Globus pallidus (tissue), 1 donor: ENCODE measurements around the gene CNPY1.
"Not testable (repeated sequence)": the region's sequence is repeated elsewhere in the genome, so short reads cannot be mapped to it uniquely, and the experiment has no call there.

ENCODE experiments used
- DNase-seq: peaks from one replicate; pipeline ENCODE4 v3.0.0-alpha.2; 2015; ENCODE audit warnings: low spot score

The CNPY1 gene

DNA sequence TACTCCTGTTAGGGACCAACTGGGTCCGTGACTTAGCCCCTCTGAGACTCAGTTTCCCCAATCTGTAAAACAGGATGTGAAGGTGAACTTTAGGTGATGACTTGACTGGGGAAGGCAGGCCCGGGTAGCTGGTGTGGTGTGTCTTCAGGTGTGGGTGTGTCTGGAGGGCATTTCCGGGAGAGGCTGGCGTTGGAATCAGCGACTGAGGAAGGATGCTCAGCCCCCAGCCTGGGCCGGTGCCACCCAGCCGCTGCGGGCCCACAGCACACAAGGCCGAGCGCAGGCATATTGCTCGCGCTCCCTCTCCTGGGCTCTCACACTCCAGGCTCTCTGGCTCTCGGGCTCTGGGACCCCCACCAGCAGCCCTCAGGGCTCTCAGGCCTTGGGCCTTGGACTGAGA, 31.7 kb upstream of the CNPY1 start:
- DNase-seq, result no peak

DNA sequence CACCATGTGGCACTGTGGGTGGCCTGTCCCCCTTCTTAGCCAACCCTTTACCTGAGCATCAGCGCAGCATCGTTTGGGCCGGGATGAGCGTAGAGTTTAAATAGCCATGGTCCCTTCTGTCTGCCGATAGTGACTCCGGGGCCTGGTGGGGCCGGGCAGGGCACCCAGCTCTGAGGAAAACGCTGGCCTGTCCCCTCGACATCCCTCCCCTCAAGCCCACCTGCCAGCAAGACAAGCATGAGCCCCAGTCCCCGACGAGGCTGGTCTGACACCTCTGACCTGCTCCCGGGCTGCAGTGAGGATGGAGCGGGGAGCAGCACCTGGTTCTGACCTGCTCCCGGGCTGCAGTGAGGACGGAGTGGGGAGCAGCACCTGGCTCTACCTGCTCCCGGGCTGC, 31.1 kb upstream of the CNPY1 start:
- no peak for DNase-seq

GRCh38 chr7:155576900-155577508, 30.6 kb upstream of the CNPY1 start:
- no peak for DNase-seq

DNA sequence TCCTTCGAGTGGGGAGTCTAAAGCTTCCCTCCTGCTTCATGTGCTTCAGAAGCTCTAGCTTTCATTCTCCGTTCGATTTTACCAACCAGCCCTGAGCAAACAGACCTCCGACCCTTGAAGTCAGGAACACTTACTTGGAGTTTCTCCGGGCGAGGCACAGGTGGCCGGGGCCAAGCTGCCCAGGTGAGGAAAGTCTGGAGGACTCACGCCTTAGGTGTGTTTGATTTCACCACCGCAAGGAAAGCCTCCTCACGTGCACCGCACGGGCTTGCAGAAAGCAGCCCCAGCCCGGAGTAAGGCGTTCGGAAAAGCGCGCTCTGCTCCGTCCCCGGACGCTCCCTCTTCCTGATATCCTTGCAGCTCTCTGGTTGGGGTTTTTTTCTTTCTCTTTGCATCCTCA, 30.1 kb upstream of the CNPY1 start:
- no peak for DNase-seq

- no peak for DNase-seq
Measured at GRCh38 chr7:155574556-155575290, 28.4 kb upstream of the CNPY1 start.

DNA sequence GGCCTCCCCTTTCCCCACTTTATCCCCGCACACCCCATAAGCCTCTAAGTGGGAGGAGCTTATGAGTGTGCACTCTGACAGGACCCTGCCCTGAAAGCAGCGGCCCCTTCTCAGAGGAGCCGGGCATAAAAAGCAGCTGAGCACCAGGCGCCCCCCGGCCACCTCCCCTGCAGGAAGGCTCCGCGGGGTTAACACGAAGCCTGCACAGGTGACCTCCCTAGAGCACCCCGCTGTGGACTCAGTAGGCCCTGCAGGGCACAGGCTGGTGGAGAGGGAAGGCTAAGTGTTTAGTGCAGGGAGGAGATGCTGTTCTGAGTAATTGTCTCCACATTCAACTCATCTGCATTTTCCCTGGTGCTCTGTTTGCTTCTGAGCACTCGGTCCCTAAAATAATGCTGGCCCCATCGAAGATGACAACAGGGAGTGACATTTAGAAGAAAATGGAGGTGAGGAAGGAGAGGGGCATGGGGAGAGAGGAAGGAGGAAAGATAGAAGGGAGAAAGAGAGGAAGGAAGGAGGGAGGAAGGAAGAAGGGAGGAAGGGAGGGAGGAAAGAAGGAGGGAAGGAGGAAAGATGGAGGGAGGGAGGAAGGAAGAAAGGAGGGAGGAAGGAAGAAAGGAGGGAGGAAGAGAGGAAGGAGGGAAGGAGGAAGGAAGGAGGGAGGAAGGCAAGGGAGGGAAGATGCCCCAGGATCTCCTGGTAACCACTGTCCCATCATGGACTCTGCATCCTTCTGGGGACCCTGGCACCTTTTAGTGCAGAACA, 25.4 kb upstream of the CNPY1 start:
- DNase-seq, result no peak

DNA sequence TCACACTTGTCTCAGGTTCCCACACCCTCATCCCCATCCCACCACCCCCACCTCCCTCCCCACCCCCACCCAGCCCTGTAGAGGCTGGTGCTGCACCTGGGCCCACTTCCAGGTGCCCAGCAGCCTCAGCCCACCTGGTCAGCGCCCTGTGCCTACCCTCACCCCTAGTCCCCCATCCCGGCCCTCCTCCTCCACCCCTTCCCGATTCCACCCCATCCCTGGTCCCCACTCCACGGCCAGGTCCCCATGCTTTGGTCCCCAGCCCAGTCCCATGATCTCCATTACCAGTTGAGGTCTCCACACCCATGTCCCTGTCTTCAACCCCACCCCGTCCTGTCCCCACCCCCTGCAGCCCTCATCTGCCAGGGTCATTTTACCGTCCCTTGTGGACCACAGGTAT, 24.6 kb upstream of the CNPY1 start:
- no peak for DNase-seq

GRCh38 chr7:155570171-155570958, 24.0 kb upstream of the CNPY1 start:
- DNase-seq, result no peak

GRCh38 chr7:155569681-155570080, 23.3 kb upstream of the CNPY1 start:
- no peak for DNase-seq

GRCh38 chr7:155568842-155569494, 22.6 kb upstream of the CNPY1 start:
- no peak for DNase-seq

GRCh38 chr7:155568333-155568660, 21.9 kb upstream of the CNPY1 start:
- DNase-seq, result no peak

DNA sequence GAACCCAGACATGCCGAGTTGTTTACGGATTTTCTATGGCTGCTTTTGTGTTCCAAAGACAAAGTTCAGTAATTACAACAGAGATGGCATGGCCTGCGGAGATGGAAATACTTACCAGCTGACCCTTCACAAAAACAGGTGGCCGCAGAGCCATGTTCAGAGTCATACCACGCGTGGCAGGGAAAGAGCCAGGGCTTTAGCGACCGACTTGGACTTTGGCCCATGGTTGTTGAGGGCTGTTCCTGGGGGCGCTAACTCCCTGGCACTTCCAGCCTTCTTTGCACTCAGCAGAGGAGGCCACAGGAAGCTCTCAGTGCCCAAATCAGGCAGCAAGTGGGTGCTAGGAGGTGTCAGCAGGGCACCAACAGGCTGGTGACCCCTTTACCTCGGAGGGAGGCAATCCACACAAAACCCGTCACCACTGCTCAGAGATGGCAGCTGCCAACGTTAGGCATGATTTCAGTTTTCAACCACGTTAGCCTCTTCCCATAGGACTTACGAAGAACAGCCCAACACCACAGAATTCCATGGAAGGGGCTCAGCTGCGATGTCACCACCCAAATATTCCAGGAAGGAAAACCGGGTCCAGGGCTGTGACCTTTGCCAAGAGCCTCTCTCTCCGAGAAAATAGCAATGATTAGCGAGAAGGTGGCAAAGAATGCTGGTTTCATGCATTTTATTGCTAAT, 21.4 kb upstream of the CNPY1 start:
- DNase-seq, result no peak

- no peak for DNase-seq
Measured at GRCh38 chr7:155566011-155566836, 19.9 kb upstream of the CNPY1 start.

- no peak for DNase-seq
Measured at GRCh38 chr7:155565596-155565995, 19.2 kb upstream of the CNPY1 start.

- not testable (repeated sequence) for DNase-seq
Measured at GRCh38 chr7:155562976-155563375, 16.6 kb upstream of the CNPY1 start.

GRCh38 chr7:155562106-155562505, 15.7 kb upstream of the CNPY1 start:
- DNase-seq, result no peak

DNA sequence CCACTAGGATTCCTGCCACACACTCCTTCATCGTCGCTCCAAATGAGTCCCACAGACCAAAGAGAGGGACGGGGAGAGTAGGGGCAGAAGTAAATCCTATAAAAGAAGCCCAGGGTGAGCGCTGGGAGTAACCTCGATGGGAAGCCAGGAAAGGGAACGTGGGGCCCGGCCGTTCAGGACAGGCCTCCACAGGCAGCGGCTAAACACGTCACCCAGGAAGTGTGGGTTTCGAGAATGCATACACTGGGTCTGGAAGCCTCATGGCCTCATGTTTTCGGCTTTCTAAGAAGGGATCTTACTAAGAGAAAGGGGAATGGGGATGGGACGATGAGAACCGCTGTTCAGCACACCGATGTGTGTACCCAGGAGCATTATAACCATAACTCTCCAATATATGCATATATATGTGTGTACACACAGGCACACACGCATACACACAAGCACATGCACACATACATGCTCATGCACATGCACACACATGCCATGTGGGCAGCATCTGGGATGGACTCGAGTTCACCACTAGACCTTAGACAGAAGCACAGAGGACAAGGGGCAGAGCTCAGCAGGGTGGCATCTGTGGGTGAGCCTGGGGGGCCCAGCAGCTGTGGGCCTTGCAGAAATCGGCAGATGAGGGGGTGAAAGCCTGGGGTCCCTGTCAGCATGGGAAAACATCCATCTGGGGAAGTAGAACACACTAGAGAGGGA, 14.8 kb upstream of the CNPY1 start:
- no peak for DNase-seq

DNA sequence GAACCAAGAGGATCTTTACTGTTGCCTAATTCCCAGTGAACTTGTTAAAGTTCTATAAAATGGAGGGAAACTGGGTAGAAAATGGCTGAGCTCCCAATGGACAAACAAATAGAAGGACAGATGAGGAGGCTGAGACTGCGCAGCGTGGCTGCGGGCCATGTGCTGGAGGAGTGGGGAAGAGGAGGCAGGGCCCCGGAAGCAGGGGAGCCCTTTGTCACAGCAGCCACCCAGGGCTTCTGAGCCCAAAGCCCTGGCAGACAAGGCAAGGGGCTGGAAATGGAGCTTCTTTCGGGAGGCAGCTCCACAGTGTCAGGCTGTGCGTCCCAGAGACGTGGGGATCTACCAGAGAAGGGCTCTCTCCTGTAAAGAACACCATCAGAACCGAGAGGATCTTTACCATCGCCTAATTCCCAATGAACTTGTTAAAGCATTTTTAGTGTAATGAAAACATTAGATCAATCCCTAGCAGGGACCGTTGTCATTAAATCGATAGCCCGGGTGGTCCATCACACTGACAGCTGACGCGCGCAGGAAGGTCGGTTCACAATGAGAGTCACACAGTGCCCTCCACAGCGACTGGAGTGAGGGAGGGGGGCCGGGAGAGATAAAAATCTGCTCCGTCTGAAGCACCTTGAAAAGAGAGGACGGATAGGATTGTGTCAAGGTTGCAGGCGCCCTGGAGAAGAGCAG, 14.0 kb upstream of the CNPY1 start:
- DNase-seq, result no peak

GRCh38 chr7:155559519-155560108, 13.3 kb upstream of the CNPY1 start:
- DNase-seq, result no peak
